Measurements from ENCODE around the gene BCL3. TPM values are rescaled to one million over a fixed set of nuclear protein-coding genes. Genes with fewer than 3 reads are reported as not detected.

The BCL3 gene
- total RNA-seq, 1 experiment from 2014 or later = 2.2 TPM

GRCh38 chr19:44754750-44755080, 6.2 kb downstream of the BCL3 start:
- H4K5ac ChIP-seq (ENCODE audit: insufficient read length, low read depth, low read length) = no peak overlapping the region
- H2BK120ac ChIP-seq (ENCODE audit: low read depth, low read length, poor library complexity, severe bottlenecking) = no peak overlapping the region
- no peak overlapping the region for H2BK20ac ChIP-seq (ENCODE audit: low read depth, low read length, poor library complexity, severe bottlenecking)
- H2AFZ ChIP-seq (ENCODE audit: low read length) = no peak overlapping the region
- H2BK5ac ChIP-seq (ENCODE audit: insufficient read length, low read length) = no peak overlapping the region
- no peaks in the 10 kb centered on the region for H3K79me1 ChIP-seq (ENCODE audit: insufficient read depth, low read depth, low read length, poor library complexity, severe bottlenecking)
- no peak overlapping the region for H4K8ac ChIP-seq (replicated peaks; ENCODE audit: insufficient read length, low read depth, low read length)
- no peak overlapping the region for H3K23ac ChIP-seq (ENCODE audit: insufficient read length, low read depth, low read length)
- H2BK15ac ChIP-seq (ENCODE audit: low read depth, low read length) = no peak overlapping the region
- peak overlapping the region; percentile 72 for H3K4me2 ChIP-seq (ENCODE audit: insufficient read depth, insufficient read length, low read length)
- no peaks in the 10 kb centered on the region for H3K4me1 ChIP-seq (ENCODE audit: insufficient read depth, low read length)
- H3K27me3 ChIP-seq (ENCODE audit: insufficient read depth, low read length) = peaks cover 40% of the 10 kb centered on the region
- H3T11ph ChIP-seq (ENCODE audit: low read length) = no peak overlapping the region
- no peak for DNase-seq
- H3K4ac ChIP-seq (ENCODE audit: low read depth, low read length) = no peak overlapping the region
- no peak overlapping the region for H2BK12ac ChIP-seq (ENCODE audit: insufficient read length, low read depth, low read length)
- H4K91ac ChIP-seq (ENCODE audit: insufficient read length, low read depth, low read length) = no peak overlapping the region
- H3K9ac ChIP-seq (ENCODE audit: extremely low read depth, insufficient read length, low read length) = no peak overlapping the region
- H3K79me2 ChIP-seq (ENCODE audit: insufficient read depth, low read length) = no peaks in the 10 kb centered on the region
- H3K4me1 Mint-ChIP-seq = peaks cover 22 to 41% of the 10 kb centered on the region in 2 experiments
- no peak overlapping the region for H3K56ac ChIP-seq (ENCODE audit: insufficient read length, low read depth, low read length)
- no peak overlapping the region for H3K27ac Mint-ChIP-seq
- no peaks in the 10 kb centered on the region; a peak in 1 of 7 replicates for H3K36me3 Mint-ChIP-seq (ENCODE audit: insufficient read depth in 1 of 3, low read depth in 3 of 3)
- no peak overlapping the region for H3K18ac ChIP-seq (ENCODE audit: insufficient read length, low read depth, low read length)
- no peaks in the 10 kb centered on the region; a peak in 1 of 5 replicates for H3K9me3 Mint-ChIP-seq
- H3K27me3 Mint-ChIP-seq (ENCODE audit: low read depth) = peaks cover 93% of the 10 kb centered on the region
- H3K14ac ChIP-seq (ENCODE audit: insufficient read depth, low read length) = no peak overlapping the region
- H3K27ac ChIP-seq (ENCODE audit: insufficient read length, low read depth, low read length) = no peak overlapping the region
- no CpG with 5 or more reads among the region's 11 CpGs for WGBS (ENCODE audit: extremely low coverage, insufficient read length, low lambda C conversion rate)
- H2AK5ac ChIP-seq (ENCODE audit: insufficient read length, low read length) = no peak overlapping the region
- peak overlapping the region; percentile 63 to 81 for H3K4me3 Mint-ChIP-seq
- H3K9me3 ChIP-seq (ENCODE audit: control insufficient read depth, low read depth, low read length) = no peaks in the 10 kb centered on the region
- peaks cover 23% of the 10 kb centered on the region for H3K23me2 ChIP-seq (ENCODE audit: insufficient read length, low read depth, low read length, poor library complexity, severe bottlenecking)
- no peak for TF ChIP-seq CTCF (conservative IDR thresholded peaks at IDR 0.05)
- H4K20me1 ChIP-seq (ENCODE audit: control insufficient read depth, insufficient read depth, insufficient read length) = no peaks in the 10 kb centered on the region

Measured in H9 (cell line).